H9 (cell line): ENCODE results near the gene FBL. TPM values are rescaled to one million over a fixed set of nuclear protein-coding genes. Genes with fewer than 3 reads are reported as not detected.

Source experiments
- DNase-seq: peaks from one replicate; pipeline ENCODE4 v3.0.0-alpha.2; 2017
- H2AFZ ChIP-seq: one replicate; pipeline ENCODE4 v1.6.1; 2013; ENCODE audit warnings: mild to moderate bottlenecking, low read length, control low read depth, moderate library complexity
- H2AK5ac ChIP-seq: 2 replicates; pipeline ENCODE4 v1.6.1; 2013; ENCODE audit warnings: low read length, control low read depth, mixed read lengths; ENCODE audit not compliant: insufficient read length
- H2BK120ac ChIP-seq: one replicate; pipeline ENCODE4 v1.6.1; 2013; ENCODE audit warnings: low read depth, mild to moderate bottlenecking, low read length, control low read depth, inconsistent platforms; ENCODE audit not compliant: poor library complexity, severe bottlenecking
- H2BK12ac ChIP-seq: 2 replicates; pipeline ENCODE4 v1.6.1; 2013; ENCODE audit warnings: low read length, control low read depth, mixed read lengths, low read depth; ENCODE audit not compliant: insufficient read length
- H2BK15ac ChIP-seq: 2 replicates; pipeline ENCODE4 v1.6.1; 2013; ENCODE audit warnings: low read depth, low read length, control low read depth
- H2BK20ac ChIP-seq: one replicate; pipeline ENCODE4 v1.6.1; 2013; ENCODE audit warnings: low read depth, mild to moderate bottlenecking, low read length, control low read depth, inconsistent platforms; ENCODE audit not compliant: poor library complexity, severe bottlenecking
- H2BK5ac ChIP-seq: 2 replicates; pipeline ENCODE4 v1.6.1; 2013; ENCODE audit warnings: low read length, control low read depth, mixed read lengths; ENCODE audit not compliant: insufficient read length
- H3K14ac ChIP-seq: 2 replicates; pipeline ENCODE4 v1.6.1; 2013; ENCODE audit warnings: low read length, control low read depth; ENCODE audit not compliant: insufficient read depth
- H3K18ac ChIP-seq: 2 replicates; pipeline ENCODE4 v1.6.1; 2013; ENCODE audit warnings: low read depth, mild to moderate bottlenecking, mixed read lengths, low read length, control low read depth; ENCODE audit not compliant: insufficient read length
- H3K23ac ChIP-seq: 2 replicates; pipeline ENCODE4 v1.6.1; 2013; ENCODE audit warnings: low read length, control low read depth, mixed read lengths, low read depth; ENCODE audit not compliant: insufficient read length
- H3K23me2 ChIP-seq: 2 replicates; pipeline ENCODE4 v1.6.1; 2013; ENCODE audit warnings: low read depth, mild to moderate bottlenecking, mixed read lengths, low read length, control low read depth; ENCODE audit not compliant: insufficient read length, poor library complexity, severe bottlenecking
- H3K27ac ChIP-seq: 2 replicates; pipeline ENCODE4 v1.5.1; 2013; ENCODE audit warnings: low read length, control low read depth, mixed read lengths, low read depth; ENCODE audit not compliant: insufficient read length
- H3K27me3 ChIP-seq: 2 replicates; pipeline ENCODE4 v1.6.1; 2013; ENCODE audit warnings: low read length, control low read depth, inconsistent platforms; ENCODE audit not compliant: insufficient read depth
- H3K4ac ChIP-seq: 2 replicates; pipeline ENCODE4 v1.6.1; 2013; ENCODE audit warnings: low read depth, mild to moderate bottlenecking, control low read depth, inconsistent platforms, low read length, moderate library complexity
- H3K4me1 ChIP-seq: 2 replicates; pipeline ENCODE4 v1.6.1; 2013; ENCODE audit warnings: low read length, control low read depth, inconsistent platforms; ENCODE audit not compliant: insufficient read depth
- H3K4me2 ChIP-seq: 2 replicates; pipeline ENCODE4 v1.6.1; 2013; ENCODE audit warnings: low read length, control low read depth, mixed read lengths; ENCODE audit not compliant: insufficient read length, insufficient read depth
- H3K56ac ChIP-seq: 2 replicates; pipeline ENCODE4 v1.6.1; 2013; ENCODE audit warnings: low read depth, mild to moderate bottlenecking, mixed read lengths, low read length, control low read depth; ENCODE audit not compliant: insufficient read length
- H3K79me1 ChIP-seq: 2 replicates; pipeline ENCODE4 v1.6.1; 2013; ENCODE audit warnings: low read depth, mild to moderate bottlenecking, moderate library complexity, low read length, control low read depth, inconsistent platforms; ENCODE audit not compliant: insufficient read depth, poor library complexity, severe bottlenecking
- H3K79me2 ChIP-seq: 2 replicates; pipeline ENCODE4 v1.6.1; 2013; ENCODE audit warnings: low read length, control low read depth, inconsistent platforms; ENCODE audit not compliant: insufficient read depth
- H3K9ac ChIP-seq: 2 replicates; pipeline ENCODE4 v1.6.1; 2013; ENCODE audit warnings: low read length, control low read depth, mixed read lengths; ENCODE audit not compliant: insufficient read length; ENCODE audit errors: extremely low read depth
- H3K9me3 ChIP-seq: one replicate; pipeline ENCODE4 v1.6.1; 2013; ENCODE audit warnings: low read depth, low read length, inconsistent platforms; ENCODE audit not compliant: control insufficient read depth
- H3T11ph ChIP-seq: one replicate; pipeline ENCODE4 v1.6.1; 2013; ENCODE audit warnings: mild to moderate bottlenecking, low read length, control low read depth, inconsistent platforms
- H4K20me1 ChIP-seq: one replicate; pipeline ENCODE4 v1.6.1; 2013; ENCODE audit not compliant: control insufficient read depth, insufficient read length, insufficient read depth
- H4K5ac ChIP-seq: 2 replicates; pipeline ENCODE4 v1.6.1; 2013; ENCODE audit warnings: low read depth, mild to moderate bottlenecking, mixed read lengths, low read length, control low read depth; ENCODE audit not compliant: insufficient read length
- H4K8ac ChIP-seq: replicated peaks from 2 replicates; pipeline ENCODE4 v1.6.1; 2013; ENCODE audit warnings: low read length, control low read depth, mixed read lengths, low read depth; ENCODE audit not compliant: insufficient read length
- H4K91ac ChIP-seq: 2 replicates; pipeline ENCODE4 v1.6.1; 2013; ENCODE audit warnings: low read depth, mild to moderate bottlenecking, moderate library complexity, mixed read lengths, low read length, control low read depth; ENCODE audit not compliant: insufficient read length
- H3K27ac Mint-ChIP-seq, 3 experiments: 2 replicates in 2 of 3; 3 replicates in 1 of 3; pipeline ENCODE4 v1.8.0; 2020 to 2021; ENCODE audit warnings: mixed read lengths in 3 of 3, mild to moderate bottlenecking in 1 of 3, moderate library complexity in 1 of 3
- H3K27me3 Mint-ChIP-seq: 2 replicates; pipeline ENCODE4 v1.8.0; 2021; ENCODE audit warnings: low read depth, mild to moderate bottlenecking, moderate library complexity, mixed read lengths
- H3K36me3 Mint-ChIP-seq, 3 experiments: 2 replicates in 2 of 3; 3 replicates in 1 of 3; pipeline ENCODE4 v1.8.0; 2020 to 2021; ENCODE audit warnings: low read depth in 3 of 3, mixed read lengths in 3 of 3; ENCODE audit not compliant: insufficient read depth in 1 of 3
- H3K4me1 Mint-ChIP-seq, 2 experiments: 2 replicates each; pipeline ENCODE4 v1.8.0; 2020; ENCODE audit warnings: mixed read lengths in 2 of 2
- H3K4me3 Mint-ChIP-seq, 2 experiments: 2 replicates in 1 of 2; 3 replicates in 1 of 2; pipeline ENCODE4 v1.8.0; 2020 to 2021; ENCODE audit warnings: mild to moderate bottlenecking in 2 of 2, mixed read lengths in 2 of 2, moderate library complexity in 1 of 2
- H3K9me3 Mint-ChIP-seq, 2 experiments: 2 replicates in 1 of 2; 3 replicates in 1 of 2; pipeline ENCODE4 v1.8.0; 2020; ENCODE audit warnings: mild to moderate bottlenecking in 2 of 2, mixed read lengths in 2 of 2, moderate library complexity in 1 of 2
- CTCF ChIP-seq: fragments of 200-600 bp; sonication (generic); conservative IDR thresholded peaks from 3 replicates; pipeline ENCODE4 v1.8.0; 2021; ENCODE audit warnings: antibody characterized with exemption, mild to moderate bottlenecking
- WGBS: extraction: QIAGEN DNeasy Blood & Tissue Kit; methylation state at CpG from one replicate; pipeline ENCODE4 v1.1.7; 2013; ENCODE audit warnings: missing lambda C conversion rate, low lambda C conversion rate, mixed read lengths; ENCODE audit not compliant: insufficient read length; ENCODE audit errors: extremely low coverage; 5-methylcytosine and 5-hydroxymethylcytosine counted together
- total RNA-seq: library from RNA; stranded (reverse); gene quantifications from 2 replicates; pipeline ENCODE4 v1.2.1, GENCODE V29; 2021

FBL gene
- total RNA-seq, 1 experiment from 2014 or later, result 625 TPM

GRCh38 chr19:39871886-39872866 lies 26.0 kb upstream of the FBL start:
- no peaks in the 10 kb centered on the region for H3K27me3 ChIP-seq
- no peak overlapping the region for H2BK15ac ChIP-seq
- no peaks in the 10 kb centered on the region for H3K23me2 ChIP-seq
- H4K5ac ChIP-seq, result no peak overlapping the region
- H3K9ac ChIP-seq, result no peak overlapping the region
- H3K9me3 ChIP-seq, result no peaks in the 10 kb centered on the region
- no CpG with 5 or more reads among the region's 47 CpGs for WGBS
- H3K23ac ChIP-seq, result no peak overlapping the region
- no peaks in the 10 kb centered on the region for H3K9me3 Mint-ChIP-seq
- no peak overlapping the region for H3K4me3 Mint-ChIP-seq
- no peaks in the 10 kb centered on the region for H3K4me1 ChIP-seq
- H3K56ac ChIP-seq, result no peak overlapping the region
- no peak overlapping the region for H2AK5ac ChIP-seq
- H2BK12ac ChIP-seq, result no peak overlapping the region
- H3K4ac ChIP-seq, result no peak overlapping the region
- no peak overlapping the region for H2AFZ ChIP-seq
- no peak overlapping the region for H2BK120ac ChIP-seq
- H3K27ac Mint-ChIP-seq, result no peak overlapping the region; a peak in 1 of 7 replicates
- no peak overlapping the region for H3K18ac ChIP-seq
- H4K91ac ChIP-seq, result no peak overlapping the region
- no peaks in the 10 kb centered on the region for H3K79me2 ChIP-seq
- no peak overlapping the region for H3K4me2 ChIP-seq
- H3K79me1 ChIP-seq, result no peaks in the 10 kb centered on the region
- peaks cover 14% of the 10 kb centered on the region for H3K27me3 Mint-ChIP-seq
- no peak overlapping the region for H4K8ac ChIP-seq
- no peak overlapping the region for H3K27ac ChIP-seq
- no peaks in the 10 kb centered on the region for H4K20me1 ChIP-seq
- no peak overlapping the region for H2BK5ac ChIP-seq
- H3K14ac ChIP-seq, result no peak overlapping the region
- no peaks in the 10 kb centered on the region; a peak in 1 of 7 replicates for H3K36me3 Mint-ChIP-seq
- H3K4me1 Mint-ChIP-seq, result peaks cover 7 to 8% of the 10 kb centered on the region in 2 experiments
- H3T11ph ChIP-seq, result no peak overlapping the region
- TF ChIP-seq CTCF, result no peak
- DNase-seq, result no peak
- no peak overlapping the region for H2BK20ac ChIP-seq
